ENCODE measurements around the gene TXNDC9. TPM values are rescaled to one million over a fixed set of nuclear protein-coding genes. Genes with fewer than 3 reads are reported as not detected.

The TXNDC9 gene
- total and polyA plus RNA-seq, 2 of the 8 experiments (the other 6 are each of a cell fraction or from before 2014, with no cell fraction given) = 12.9 to 35.6 TPM

GRCh38 chr2:99380376-99381010 is 44.4 kb upstream of the TXNDC9 start:
- Histone ChIP-seq H3K79me1 (ENCODE audit: low read depth, low read length) (0 out of 2 replicates have a peak, but pooled peaks cover 2% of the 10 kb centered on the region), H3K23ac (ENCODE audit: insufficient read length) (no peak overlapping the region), H3K4me1 (replicated peaks in 1 of 4; ENCODE audit: control insufficient read depth in 3 of 4, insufficient read depth in 4 of 4, low read length in 3 of 4) (no peaks in the 10 kb centered on the region), H2BK12ac (ENCODE audit: low read depth, low read length) (no peak overlapping the region), H3K18ac (ENCODE audit: extremely low read depth, low read length) (no peak overlapping the region), H3K4ac (replicated peaks; ENCODE audit: insufficient read length, low read depth, low read length) (no peak overlapping the region), H3K79me2 (ENCODE audit: control insufficient read depth in 1 of 2, insufficient read depth in 2 of 2, low read length in 2 of 2) (no peaks in the 10 kb centered on the region), H3K27me3 (replicated peaks in 1 of 4; ENCODE audit: control insufficient read depth in 3 of 4, extremely low read depth in 1 of 4, insufficient read depth in 3 of 4, low read length in 3 of 4) (no peaks in the 10 kb centered on the region), H3K4me2 (ENCODE audit: insufficient read depth in 1 of 2, low read depth in 2 of 2, low read length in 2 of 2) (peak overlapping the region in 1 of 2 experiments; percentile 2; a peak in 1 of 4 replicates), H4K8ac (ENCODE audit: extremely low read depth, insufficient read depth, low read length) (no peak overlapping the region), H4K20me1 (replicated peaks in 1 of 2; ENCODE audit: control insufficient read depth in 1 of 2, insufficient read depth in 2 of 2, low read length in 2 of 2) (no peaks in the 10 kb centered on the region), H2BK120ac (replicated peaks; ENCODE audit: low read depth, low read length) (no peak overlapping the region), H3K56ac (replicated peaks; ENCODE audit: insufficient read length, low read depth, low read length) (no peak overlapping the region), H2BK20ac (ENCODE audit: low read length) (no peak overlapping the region), H3K9ac (replicated peaks in 1 of 4; ENCODE audit: extremely low read depth in 1 of 4, low read depth in 3 of 4, low read length in 3 of 4) (no peak overlapping the region), H3K36me3 (ENCODE audit: control insufficient read depth in 2 of 4, insufficient read depth in 4 of 4, low read length in 3 of 4) (peaks cover 2 to 67% (median 31%) of the 10 kb centered on the region in 4 experiments; a peak in 6 of 8 replicates), H2BK5ac (ENCODE audit: low read depth, low read length) (no peak overlapping the region), H3K4me3 (ENCODE audit: extremely low read depth in 1 of 4, insufficient read depth in 2 of 4, low read depth in 3 of 4, low read length in 4 of 4) (peak overlapping the region in 1 of 4 experiments; percentile 24; a peak in 1 of 8 replicates), H2BK15ac (ENCODE audit: low read length) (no peak overlapping the region), H2AFZ (ENCODE audit: low read length) (no peak overlapping the region), H4K5ac (ENCODE audit: insufficient read length, low read depth, low read length) (no peak overlapping the region), H3K9me3 (ENCODE audit: insufficient read depth in 2 of 2, low read depth in 1 of 2, low read length in 1 of 2) (no peaks in the 10 kb centered on the region), H3K23me2 (ENCODE audit: low read depth, low read length) (no peaks in the 10 kb centered on the region), H3K27ac (ENCODE audit: low read depth, low read length) (no peak overlapping the region), H4K91ac (replicated peaks; ENCODE audit: insufficient read length, low read length) (no peak overlapping the region), H3K14ac (ENCODE audit: insufficient read length) (no peak overlapping the region), H2AK5ac (ENCODE audit: low read depth, low read length) (no peak overlapping the region)
- ChIA-PET CTCF (ENCODE audit: partially characterized antibody) (no interaction called here), POLR2A (ENCODE audit: partially characterized antibody) (interaction anchor here (0.5 kb wide), 1 partner anchor 41 kb away, joined by 3 read pairs; no protein-coding TSS in a partner anchor)
- WGBS, 2 experiments (ENCODE audit: extremely low coverage in 1 of 2, insufficient coverage in 1 of 2, insufficient read length in 1 of 2, insufficient replicate concordance in 2 of 2, low coverage in 1 of 2, low lambda C conversion rate in 2 of 2, missing lambda C conversion rate in 1 of 2) = 76% methylated on average over 3 of the region's 3 CpGs; no CpG with 5 or more reads in 1 of the 2 experiments
- DNase-seq (ENCODE audit: low read depth in 1 of 2, low spot score in 2 of 2) = no peak
- peak; percentile 19 for FAIRE-seq
- TF ChIP-seq POLR2A (IDR thresholded peaks at IDR 0.05; ENCODE audit: control extremely low read depth in 1 of 2, low read depth in 2 of 2, low read length in 2 of 2) (no peak), JUN (IDR thresholded peaks at IDR 0.05; ENCODE audit: low read depth, low read length) (no peak), TEAD4 (IDR thresholded peaks at IDR 0.05; ENCODE audit: low read depth, low read length) (no peak), CTBP2 (IDR thresholded peaks at IDR 0.05; ENCODE audit: borderline replicate concordance, insufficient read depth, insufficient read length, low read length) (no peak), SRF (IDR thresholded peaks at IDR 0.05; ENCODE audit: low read depth, low read length) (no peak), ATF2 (IDR thresholded peaks at IDR 0.05; ENCODE audit: low read length) (no peak), SP2 (IDR thresholded peaks at IDR 0.05; ENCODE audit: low read length) (no peak), JUND (IDR thresholded peaks at IDR 0.05; ENCODE audit: low read length) (no peak)
- TF ChIP-seq, protein P1, sequence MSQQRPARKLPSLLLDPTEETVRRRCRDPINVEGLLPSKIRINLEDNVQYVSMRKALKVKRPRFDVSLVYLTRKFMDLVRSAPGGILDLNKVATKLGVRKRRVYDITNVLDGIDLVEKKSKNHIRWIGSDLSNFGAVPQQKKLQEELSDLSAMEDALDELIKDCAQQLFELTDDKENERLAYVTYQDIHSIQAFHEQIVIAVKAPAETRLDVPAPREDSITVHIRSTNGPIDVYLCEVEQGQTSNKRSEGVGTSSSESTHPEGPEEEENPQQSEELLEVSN (IDR thresholded peaks at IDR 0.05) = no peak
